Epidermal melanocyte (primary cell): ENCODE data around the gene PHYHIPL.

Source experiments
- DNase-seq: peaks from one replicate; pipeline ENCODE4 v3.0.0; 2011; ENCODE audit warnings: low spot score; ENCODE audit not compliant: insufficient read length

The PHYHIPL gene

GRCh38 chr10:59176241-59177030 is at the start of gene PHYHIPL:
Gene PHYHIPL (plus strand): TSS chr10:59176643. CDS start chr10:59176854, 211 bp downstream.
- DNase-seq: no peak

- no peak for DNase-seq
Measured at GRCh38 chr10:59126991-59127390, 49.5 kb upstream of the PHYHIPL start.

- DNase-seq: no peak
Measured at GRCh38 chr10:59127991-59128390, 48.5 kb upstream of the PHYHIPL start.

GRCh38 chr10:59129867-59130266 is 46.6 kb upstream of the PHYHIPL start:
- DNase-seq: no peak

DNA sequence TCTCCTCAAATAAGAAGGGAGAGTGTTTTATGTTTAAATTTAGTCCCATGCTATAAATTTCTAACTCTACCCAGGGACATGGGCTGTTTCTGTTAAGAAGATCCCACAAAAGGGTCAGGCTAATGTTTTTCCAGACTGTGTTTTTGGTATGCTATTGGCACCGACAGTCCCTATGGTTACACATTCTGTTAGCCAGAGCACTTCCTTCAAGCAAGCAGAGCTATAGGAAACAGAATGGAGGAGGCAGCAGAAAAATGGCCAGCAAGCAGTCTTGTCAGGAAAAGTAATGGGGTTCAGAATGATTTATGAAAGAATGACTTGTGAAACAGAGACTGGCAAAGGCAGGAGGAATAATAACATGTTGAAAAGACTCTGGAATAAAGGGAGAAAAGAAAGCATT is 44.8 kb upstream of the PHYHIPL start:
- no peak for DNase-seq

DNA sequence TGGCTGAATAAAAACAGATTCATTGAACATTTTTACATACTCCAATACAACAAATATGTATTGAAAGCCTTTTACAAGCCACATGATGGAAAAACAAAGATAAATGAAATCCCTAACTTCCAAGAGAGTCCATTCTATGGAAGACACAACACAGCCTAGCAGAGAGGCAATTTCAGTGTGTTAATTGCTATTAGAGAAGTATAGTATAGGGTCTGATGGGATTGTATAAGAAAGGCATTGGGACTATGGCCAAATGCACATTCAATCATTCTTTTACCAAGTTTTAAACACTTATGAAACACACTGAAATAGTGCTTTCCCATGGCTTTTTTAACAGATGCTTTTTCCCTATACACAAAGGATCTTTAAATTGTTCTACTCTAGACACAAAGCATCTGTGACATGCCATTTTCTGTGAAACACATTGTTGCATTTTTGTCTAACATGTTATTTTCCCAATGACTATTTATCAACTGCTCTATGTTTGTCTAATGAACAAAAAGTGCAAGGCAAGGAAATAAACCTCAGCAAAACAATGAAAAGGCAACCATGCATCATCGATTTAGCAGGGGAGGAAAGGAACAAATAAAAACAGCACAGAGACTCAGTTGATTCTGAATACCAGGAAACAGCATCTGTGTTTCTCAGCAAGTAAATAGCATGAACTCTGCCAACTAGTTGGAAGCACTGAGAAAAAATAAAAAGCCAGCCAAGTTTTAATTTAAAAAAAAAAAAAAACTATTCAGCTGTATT is 42.4 kb upstream of the PHYHIPL start:
- no peak for DNase-seq

GRCh38 chr10:59134785-59135184 is 41.7 kb upstream of the PHYHIPL start:
- DNase-seq: no peak

DNA sequence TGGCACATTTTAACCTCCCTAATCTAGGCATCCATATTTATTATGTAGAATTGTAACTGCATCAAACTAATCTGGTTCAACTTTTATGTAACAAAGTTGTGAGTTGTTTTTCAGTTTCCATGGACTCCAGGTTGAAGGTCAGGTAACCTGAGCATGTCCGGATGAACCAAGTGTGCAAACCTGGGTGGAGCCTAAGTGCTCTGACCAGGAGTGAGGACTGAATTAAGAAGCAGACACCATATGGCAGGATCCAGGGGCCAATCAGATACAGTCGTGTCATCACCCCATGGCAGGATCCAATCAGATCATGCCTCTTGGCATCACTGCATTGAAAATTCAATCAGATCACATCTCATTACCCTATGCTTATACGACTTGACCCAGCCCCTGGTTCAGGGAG is 41.2 kb upstream of the PHYHIPL start:
- no peak for DNase-seq

DNA sequence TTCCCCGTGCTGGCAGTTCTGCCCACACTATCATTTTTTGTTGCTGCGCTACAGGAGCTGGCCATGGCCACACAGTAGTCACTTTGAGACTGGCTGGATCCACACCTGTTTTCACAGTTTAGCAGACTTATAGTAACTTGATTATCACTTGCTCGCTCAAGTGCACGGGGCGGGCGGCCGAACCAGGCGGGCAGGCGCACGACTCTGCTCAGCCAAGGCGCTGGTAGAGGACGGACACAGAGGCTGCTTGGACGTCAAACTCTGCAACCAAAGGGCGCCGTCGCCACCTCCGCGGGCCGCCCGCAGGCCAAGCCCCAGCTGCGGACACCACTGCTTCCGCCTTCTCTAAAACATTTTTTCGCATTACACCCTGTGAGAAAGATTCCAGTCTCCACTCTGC is 38.4 kb upstream of the PHYHIPL start:
- DNase-seq: no peak

DNA sequence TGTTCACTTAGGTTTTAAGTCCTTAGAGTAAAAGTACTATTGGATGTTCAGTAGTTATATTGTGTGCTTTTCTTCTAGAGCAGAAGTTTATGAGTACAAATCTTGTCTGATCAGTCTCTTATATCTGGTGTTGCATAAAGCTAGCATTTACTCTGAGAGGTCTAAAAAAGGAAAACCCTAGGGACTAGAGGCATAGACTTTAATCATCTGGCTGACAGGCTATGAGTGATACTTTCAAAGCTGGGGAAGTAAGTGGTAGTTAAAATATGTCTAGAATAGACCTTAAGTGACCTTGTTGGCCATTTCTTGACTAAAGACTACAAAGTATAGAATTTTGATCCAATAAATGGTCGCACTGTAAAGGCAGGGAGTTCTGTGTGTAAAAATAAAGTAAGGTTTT is 32.9 kb upstream of the PHYHIPL start:
- no peak for DNase-seq

GRCh38 chr10:59148701-59149100 is 27.7 kb upstream of the PHYHIPL start:
- no peak for DNase-seq

DNA sequence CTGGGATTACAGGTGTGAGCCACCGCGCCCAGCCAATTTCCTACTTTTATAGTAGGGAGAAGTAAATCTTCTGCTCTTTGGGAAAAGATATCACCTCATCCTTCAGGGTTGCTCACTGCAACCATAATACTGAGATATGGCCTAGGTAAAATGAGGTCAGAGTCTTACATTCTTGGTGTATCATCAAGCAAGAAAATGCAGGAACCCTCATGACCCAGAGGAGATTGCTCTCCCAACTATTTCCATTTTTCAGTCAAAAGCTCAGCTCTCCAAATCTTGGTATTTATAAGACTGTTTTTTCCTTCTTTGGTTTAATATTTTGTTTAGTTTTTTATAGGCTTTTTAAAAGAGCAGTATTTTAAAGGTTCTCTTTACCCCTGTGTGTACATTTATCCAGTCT is 20.9 kb upstream of the PHYHIPL start:
- no peak for DNase-seq

DNA sequence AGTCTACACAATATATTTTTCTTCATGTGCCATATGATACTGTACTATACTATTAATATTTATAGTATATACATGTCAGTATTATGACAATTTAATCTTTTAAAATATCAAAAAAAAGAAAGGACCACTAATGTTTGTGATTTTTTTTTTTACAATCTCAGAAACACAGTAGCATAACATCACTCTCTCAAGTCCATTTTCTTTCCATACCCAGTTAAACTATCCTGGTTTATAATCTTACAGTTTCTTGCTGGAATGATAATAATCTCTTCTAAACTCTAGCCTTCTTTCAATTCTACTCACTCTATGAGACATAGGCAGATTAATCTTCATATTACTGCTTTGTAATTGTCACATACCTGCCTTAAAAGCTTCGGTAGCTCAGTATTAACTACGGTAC is 8.9 kb upstream of the PHYHIPL start:
- DNase-seq: no peak

- no peak for DNase-seq
Measured at GRCh38 chr10:59172567-59172966, 3.9 kb upstream of the PHYHIPL start.

DNA sequence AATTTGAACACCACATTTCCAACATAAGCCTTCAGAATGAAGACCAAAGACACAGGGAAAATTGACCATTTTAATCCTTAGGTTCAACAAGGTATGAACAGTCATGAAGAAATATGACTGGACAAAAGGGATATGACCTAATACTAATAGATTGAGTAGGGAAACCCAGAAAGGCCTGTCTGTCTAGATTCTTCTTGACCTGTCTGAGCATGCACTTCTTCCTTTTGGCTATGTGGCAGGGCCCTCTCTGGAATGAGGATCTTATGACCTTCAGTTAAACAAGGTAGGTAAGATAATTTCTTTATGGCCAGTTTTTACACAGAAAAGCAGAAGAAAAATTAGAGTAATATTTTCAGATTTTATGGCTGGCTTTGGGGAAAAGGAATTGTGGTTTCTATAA is 3.0 kb upstream of the PHYHIPL start:
- no peak for DNase-seq

DNA sequence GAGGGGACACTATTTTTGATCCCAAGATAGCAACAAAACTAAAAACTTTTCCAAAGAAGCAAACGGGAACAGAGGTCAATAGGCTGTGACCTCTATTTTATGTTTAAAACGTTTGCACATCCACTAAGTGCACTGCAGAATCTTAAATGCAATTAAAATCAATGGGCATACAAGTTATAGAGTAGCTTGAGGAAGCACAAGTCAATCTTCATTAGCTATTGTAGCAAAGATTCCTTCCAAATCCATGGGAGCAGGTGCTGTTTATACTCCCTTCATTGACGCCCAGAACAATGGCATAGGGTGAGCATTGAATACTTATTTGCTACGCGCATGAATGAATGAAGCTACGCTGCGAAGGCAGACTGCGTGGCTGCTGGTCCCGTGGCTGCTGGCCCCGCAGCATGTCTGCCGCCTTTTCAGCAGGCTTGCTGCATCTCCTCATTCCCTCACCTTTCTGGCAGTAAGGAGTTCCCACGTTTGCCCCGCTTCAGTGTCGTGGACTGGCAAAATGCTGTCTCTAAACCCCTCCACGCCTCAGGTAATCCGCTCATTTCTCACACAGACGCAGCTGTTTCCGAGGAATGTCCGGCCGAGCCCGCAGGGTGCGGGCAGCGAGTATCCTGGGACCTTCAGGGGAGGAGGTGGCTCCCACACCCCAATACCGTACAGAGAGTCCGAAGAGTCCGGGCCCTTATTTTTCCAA is 754 bp upstream of the PHYHIPL start:
- DNase-seq: no peak

DNA sequence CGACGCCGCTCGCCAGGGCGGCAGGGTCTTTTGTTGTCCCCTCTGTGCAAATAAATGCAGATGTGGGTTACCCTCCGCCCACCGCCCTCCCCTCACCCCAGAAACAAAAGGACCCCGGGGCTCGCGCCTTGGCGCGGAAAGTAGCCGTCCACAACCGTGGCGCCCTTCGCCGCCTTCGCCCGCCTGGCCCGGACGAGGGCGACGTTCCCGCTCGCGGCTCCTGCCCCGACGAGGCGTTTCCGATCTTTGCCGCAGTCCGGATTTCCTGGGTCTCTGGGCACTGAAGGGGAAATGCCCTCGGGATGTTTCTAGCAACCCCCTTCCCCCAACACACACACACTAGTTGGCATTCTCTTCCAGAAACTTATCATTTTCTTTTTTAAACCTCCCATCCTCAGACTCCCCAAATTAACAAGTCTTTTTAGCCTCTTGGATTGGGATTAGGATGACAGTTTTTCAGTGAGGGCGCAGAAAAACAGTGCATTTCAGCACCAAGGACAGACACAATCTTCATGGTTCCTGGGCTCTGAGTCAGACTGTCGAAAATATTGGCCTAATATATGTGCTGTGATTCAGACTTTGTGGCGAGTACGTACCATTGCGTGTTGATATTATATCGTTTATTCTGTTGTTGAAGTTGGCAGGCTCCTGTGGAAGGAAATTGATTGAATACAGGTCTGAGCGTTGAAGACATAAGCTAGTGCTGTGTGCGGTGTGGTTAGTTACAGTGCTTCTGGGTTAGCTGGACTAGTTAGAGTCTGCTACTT is 771 bp downstream of the PHYHIPL start:
- peak; percentile 62 for DNase-seq

DNA sequence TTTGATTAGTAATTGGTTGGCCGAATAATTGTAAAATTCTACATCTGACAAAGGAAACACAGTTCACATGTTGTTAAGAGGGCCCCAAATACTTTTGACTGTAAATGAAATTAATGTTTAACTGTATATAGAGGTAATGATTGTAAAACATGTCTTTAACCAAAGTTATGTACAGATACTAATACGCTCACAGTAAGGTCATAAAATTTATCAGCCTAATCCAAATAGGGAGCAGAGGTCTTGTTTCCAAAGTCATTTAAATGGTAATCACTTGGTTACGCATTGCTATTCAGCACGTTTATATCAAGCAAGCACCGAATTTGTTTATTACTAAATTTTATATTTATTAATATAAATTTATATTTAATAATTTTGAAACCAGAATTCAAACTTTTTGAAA is 1.4 kb downstream of the PHYHIPL start:
- DNase-seq: no peak

DNA sequence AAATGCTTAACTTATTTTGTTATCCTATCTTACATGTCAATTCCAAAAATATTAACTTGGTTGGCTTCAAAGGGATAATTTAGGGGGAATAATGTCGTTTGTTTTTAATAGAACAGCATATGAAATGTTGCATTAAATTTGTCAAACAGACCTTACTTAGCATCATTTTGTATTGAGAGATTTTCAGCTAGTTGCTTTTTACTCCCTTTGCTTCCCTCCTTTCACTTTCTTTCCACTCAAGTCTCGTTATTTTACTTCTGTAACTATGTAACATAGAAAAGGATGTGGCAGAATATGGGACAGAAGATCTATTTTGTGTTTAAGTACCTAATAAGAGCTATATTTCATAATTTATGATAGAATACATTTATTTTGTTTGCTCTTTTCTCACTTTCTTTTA is 2.6 kb downstream of the PHYHIPL start:
- DNase-seq: no peak

DNA sequence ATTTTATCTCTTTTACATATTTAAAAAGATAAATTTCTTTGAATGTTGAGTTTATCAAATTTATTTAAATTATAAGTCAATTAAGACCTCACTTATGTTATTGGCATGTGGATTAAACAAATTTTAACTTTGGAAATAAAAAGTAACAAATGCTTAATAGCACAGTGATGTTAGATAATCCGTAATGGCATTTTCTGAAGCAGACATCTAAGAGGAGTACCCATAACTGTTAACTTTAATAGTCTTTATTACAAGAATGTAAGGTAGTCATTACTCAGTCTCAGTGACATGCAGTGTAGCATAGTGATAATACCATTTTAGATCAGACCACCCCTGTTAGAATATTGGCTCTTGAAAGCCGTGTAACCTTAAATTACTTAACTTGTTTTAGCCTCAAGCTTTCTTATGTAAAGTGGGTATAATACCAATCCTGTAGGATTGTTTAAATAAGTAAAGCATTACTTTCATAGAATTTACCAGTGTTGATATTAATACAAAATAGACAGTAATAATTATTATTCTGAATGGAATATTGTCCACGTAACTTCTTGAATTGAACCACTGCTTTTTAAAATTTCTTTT is 4.3 kb downstream of the PHYHIPL start:
- no peak for DNase-seq

GRCh38 chr10:59181668-59182067 is 5.2 kb downstream of the PHYHIPL start:
- DNase-seq: peak; percentile 26
